Activated naive CD4-positive, alpha-beta T cell treated with anti-CD3 and anti-CD28 coated beads for 36 hours (primary cell): ENCODE data around the gene SERINC5. TPM values are rescaled to one million over a fixed set of nuclear protein-coding genes. Genes with fewer than 3 reads are reported as not detected.
"Not testable (repeated sequence)": the region's sequence is repeated elsewhere in the genome, so short reads cannot be mapped to it uniquely, and the experiment has no call there.

Source experiments
- CTCF ChIA-PET: fragments of 350-600 bp; sonication (Branson Sonifier 250); formaldehyde crosslinking; loops from one replicate; lab custom pipeline; 2021; ENCODE audit warnings: antibody characterized with exemption; lab: Charles Lee
- DNase-seq: peaks from one replicate; pipeline ENCODE4 v3.0.0-alpha.2; 2020
- H3K27ac Mint-ChIP-seq: one replicate; pipeline ENCODE4 v1.8.0; 2021; ENCODE audit warnings: mild to moderate bottlenecking, mixed read lengths
- H3K27me3 Mint-ChIP-seq: one replicate; pipeline ENCODE4 v1.8.0; 2021; ENCODE audit warnings: low read depth, mixed read lengths
- H3K36me3 Mint-ChIP-seq: one replicate; pipeline ENCODE4 v1.8.0; 2021; ENCODE audit warnings: low read depth, mixed read lengths
- H3K4me1 Mint-ChIP-seq: one replicate; pipeline ENCODE4 v1.8.0; 2021; ENCODE audit warnings: low read depth, mixed read lengths
- H3K4me3 Mint-ChIP-seq: one replicate; pipeline ENCODE4 v1.8.0; 2021; ENCODE audit warnings: mild to moderate bottlenecking, moderate library complexity, mixed read lengths
- H3K9me3 Mint-ChIP-seq: one replicate; pipeline ENCODE4 v1.8.0; 2021; ENCODE audit warnings: mixed read lengths
- intact Hi-C: fragments of 100-400 bp; cut with micrococcal nuclease; formaldehyde crosslinking; loops from one replicate; pipeline ENCODE4 v1.15.1; 2023
- total RNA-seq, 2 experiments: library from RNA; stranded (reverse); gene quantifications; one replicate each; pipeline ENCODE4 v1.2.3, GENCODE V29; 2021

The SERINC5 gene
- total RNA-seq, 2 experiments from 2014 or later, result 34.8 to 36.4 TPM

DNA sequence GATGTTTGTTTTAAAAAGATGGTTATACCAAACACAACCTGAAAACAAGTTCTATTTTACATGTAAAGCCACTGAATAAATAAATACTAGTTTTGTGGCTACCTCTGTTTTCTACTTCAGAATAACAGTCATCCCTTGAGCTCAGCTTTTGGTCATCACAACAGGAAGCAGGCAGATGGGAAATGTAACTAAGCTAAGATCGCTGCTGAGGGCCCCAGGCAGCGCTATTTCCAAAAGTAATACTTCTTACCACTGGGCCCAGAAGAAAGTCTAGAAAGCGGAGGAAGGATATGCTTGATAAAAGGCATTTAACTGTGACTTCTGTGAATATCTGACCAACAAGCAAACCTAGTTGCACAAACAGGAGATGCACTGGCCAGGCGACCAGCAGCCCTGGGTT, 61.4 kb downstream of the SERINC5 start:
- CTCF ChIA-PET, result interaction anchor here (0.6 to 9.3 kb wide), 7 partner anchors 10 to 103 kb away, joined by 3 to 72 read pairs (median 4); no protein-coding TSS in a partner anchor
- Mint-ChIP-seq H3K36me3 (peaks cover 5% of the 10 kb centered on the region), H3K9me3 (no peaks in the 10 kb centered on the region), H3K27ac (peak overlapping the region; percentile 97), H3K27me3 (no peaks in the 10 kb centered on the region), H3K4me3 (peak overlapping the region; percentile 36), H3K4me1 (peaks cover 85% of the 10 kb centered on the region)
- intact Hi-C loops, result loop anchor here (1.0 to 5.0 kb wide), 4 partner anchors 8 to 213 kb away; partner anchors contain the start of genes MTX3 and ZFYVE16
- DNase-seq, result peak; percentile 59

DNA sequence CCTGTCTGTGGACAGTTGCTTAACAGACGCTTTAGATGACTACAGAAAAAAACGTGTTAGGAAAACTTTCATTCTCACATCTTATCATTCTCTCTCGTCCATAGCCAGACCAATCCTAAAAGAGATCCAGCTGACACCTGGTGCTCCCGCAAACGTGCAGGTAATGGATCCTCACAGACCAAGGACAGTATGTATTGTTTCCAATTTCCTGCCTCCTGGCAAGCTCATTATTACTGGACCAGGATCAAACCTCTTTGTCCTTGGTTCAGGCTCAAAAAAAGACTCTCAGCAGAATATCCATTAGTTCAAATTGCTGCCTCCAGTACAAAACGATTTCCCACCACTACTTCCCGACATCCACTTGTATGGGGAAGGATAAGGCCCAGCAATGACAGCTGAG, 62.4 kb downstream of the SERINC5 start:
- CTCF ChIA-PET, result interaction anchor here (0.8 to 9.3 kb wide), 8 partner anchors 12 to 102 kb away, joined by 3 to 72 read pairs (median 4); no protein-coding TSS in a partner anchor
- peak overlapping the region; percentile 69 for H3K4me3 Mint-ChIP-seq
- H3K27ac Mint-ChIP-seq, result peak overlapping the region; percentile 97
- no peak for DNase-seq
- intact Hi-C loops, result loop anchor here (2.0 to 5.0 kb wide), 4 partner anchors 61 to 214 kb away; partner anchors contain the start of genes MTX3 and ZFYVE16
- H3K9me3 Mint-ChIP-seq, result no peaks in the 10 kb centered on the region
- H3K27me3 Mint-ChIP-seq, result no peaks in the 10 kb centered on the region
- peaks cover 77% of the 10 kb centered on the region for H3K4me1 Mint-ChIP-seq
- peaks cover 5% of the 10 kb centered on the region for H3K36me3 Mint-ChIP-seq

DNA sequence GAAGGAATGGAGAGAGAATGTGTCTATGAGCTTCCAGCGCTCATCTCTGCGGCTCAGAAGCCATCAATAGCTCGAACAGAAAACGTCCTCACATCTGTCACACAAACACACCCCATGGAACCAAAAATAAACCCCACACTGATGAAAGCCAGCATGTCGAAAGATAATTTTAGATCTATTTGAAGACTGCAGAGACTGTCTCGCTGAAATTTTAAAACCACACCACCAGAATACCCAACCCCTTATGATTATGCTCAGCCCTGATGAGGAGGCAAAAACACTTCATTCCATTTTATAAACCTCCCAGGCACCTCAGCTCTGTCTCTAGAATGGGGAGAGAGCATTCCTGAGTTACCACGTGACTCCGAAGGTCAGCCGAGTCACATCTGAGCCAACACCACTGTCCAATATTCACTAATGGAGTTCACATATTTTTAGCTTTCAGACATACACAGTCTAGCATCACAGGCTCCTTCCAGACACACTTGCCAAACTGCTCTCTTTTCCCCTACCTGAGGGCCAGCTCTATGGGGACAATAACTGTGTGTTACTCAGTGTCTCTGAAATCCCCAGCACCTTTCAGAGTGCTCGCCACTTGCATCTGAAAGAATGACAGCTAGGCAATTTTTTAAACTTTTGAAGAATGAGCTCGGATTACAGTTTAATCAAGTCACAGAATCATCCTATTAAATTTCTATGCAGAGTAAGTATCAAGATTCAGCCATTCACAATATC, 63.2 kb downstream of the SERINC5 start:
- Mint-ChIP-seq H3K9me3 (no peaks in the 10 kb centered on the region), H3K27ac (peak overlapping the region; percentile 97), H3K4me3 (peak overlapping the region; percentile 69), H3K4me1 (peaks cover 78% of the 10 kb centered on the region), H3K36me3 (peaks cover 5% of the 10 kb centered on the region), H3K27me3 (no peaks in the 10 kb centered on the region)
- DNase-seq, result no peak
- intact Hi-C loops, result loop anchor here (1.0 to 5.0 kb wide), 5 partner anchors 9 to 215 kb away; partner anchors contain the start of genes MTX3 and ZFYVE16
- CTCF ChIA-PET, result interaction anchor here (0.8 to 9.3 kb wide), 11 partner anchors 10 to 102 kb away, joined by 3 to 72 read pairs (median 4); no protein-coding TSS in a partner anchor

DNA sequence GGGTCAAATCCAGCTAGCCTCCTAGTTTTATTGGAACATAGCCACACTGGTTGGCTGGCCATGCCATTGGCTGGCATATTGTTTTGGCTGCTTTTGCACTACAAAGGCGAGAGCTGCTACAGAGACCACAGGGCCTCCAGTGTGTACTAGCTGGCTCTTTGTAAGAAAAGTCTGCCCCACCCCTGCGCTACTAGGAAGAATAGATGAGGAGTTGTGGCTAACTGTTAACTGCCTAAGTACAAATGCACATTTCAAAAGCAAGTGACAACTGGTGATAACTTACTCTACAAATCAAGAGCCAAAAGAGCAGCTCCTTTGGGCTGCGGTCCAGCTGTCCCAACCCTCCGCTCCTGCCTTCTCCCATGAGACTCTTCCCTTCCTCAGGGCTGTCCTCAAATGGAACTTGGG, 63.9 kb downstream of the SERINC5 start:
- intact Hi-C loops, result loop anchor here (1.0 to 5.0 kb wide), 7 partner anchors 9 to 215 kb away; partner anchors contain the start of genes MTX3 and ZFYVE16

DNA sequence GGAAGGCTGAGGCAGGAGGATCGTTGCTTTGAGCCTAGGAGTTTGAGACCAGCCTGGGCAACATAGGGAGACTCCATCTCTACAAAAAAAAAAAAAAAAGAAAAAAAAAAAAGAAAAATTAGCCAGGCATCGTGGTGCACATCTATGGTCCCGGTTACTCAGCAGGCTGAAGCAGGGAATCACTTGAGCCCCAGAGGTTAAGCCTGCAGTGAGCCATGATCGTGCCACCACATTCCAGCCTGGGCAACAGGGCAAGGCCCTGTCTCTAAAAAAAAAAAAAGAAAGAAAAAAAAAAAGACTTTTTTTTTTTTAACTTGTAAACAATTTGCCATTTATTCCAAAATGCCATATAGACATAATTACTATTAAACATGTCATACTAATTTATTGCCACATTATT, 64.5 kb downstream of the SERINC5 start:
- Mint-ChIP-seq H3K27ac (peak overlapping the region; percentile 97), H3K4me3 (peak overlapping the region; percentile 38), H3K9me3 (no peaks in the 10 kb centered on the region), H3K27me3 (no peaks in the 10 kb centered on the region), H3K4me1 (peaks cover 82% of the 10 kb centered on the region), H3K36me3 (peaks cover 5% of the 10 kb centered on the region)
- no peak for DNase-seq
- CTCF ChIA-PET, result interaction anchor here (0.7 to 9.3 kb wide), 2 partner anchors 14 to 19 kb away, joined by 6 to 72 read pairs; no protein-coding TSS in a partner anchor
- intact Hi-C loops, result loop anchor here (1.0 to 5.0 kb wide), 4 partner anchors 25 to 216 kb away; partner anchors contain the start of genes MTX3 and ZFYVE16

More for the DNA sequence above, 63.9 kb downstream of the SERINC5 start:
- Mint-ChIP-seq H3K4me1 (peaks cover 80% of the 10 kb centered on the region), H3K36me3 (peaks cover 5% of the 10 kb centered on the region), H3K27ac (peak overlapping the region; percentile 97), H3K4me3 (peak overlapping the region; percentile 69), H3K9me3 (no peaks in the 10 kb centered on the region), H3K27me3 (no peaks in the 10 kb centered on the region)
- peak; percentile 59 for DNase-seq
- CTCF ChIA-PET, result interaction anchor here (0.8 to 9.3 kb wide), 6 partner anchors 10 to 96 kb away, joined by 3 to 72 read pairs (median 4); no protein-coding TSS in a partner anchor

DNA sequence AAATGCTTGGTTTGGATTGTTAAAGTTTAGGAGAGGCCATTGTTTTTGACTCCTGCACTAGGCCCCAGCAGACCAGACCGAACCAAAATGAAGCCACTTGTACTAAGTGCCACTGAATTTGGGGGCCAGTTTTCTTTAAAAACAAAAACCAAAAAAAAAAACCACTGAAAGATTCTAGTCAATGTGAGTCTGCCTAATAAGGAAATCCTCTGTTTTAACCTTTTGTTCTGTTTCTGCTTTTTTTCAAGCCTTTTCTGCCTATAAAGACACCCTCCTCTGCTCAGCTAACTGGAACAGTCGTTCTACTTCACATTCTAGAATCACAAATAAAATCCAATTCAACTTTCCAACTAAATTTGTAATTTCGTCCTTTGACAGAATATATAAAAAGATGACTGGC, 64.9 kb downstream of the SERINC5 start:
- Mint-ChIP-seq H3K4me3 (peak overlapping the region; percentile 38), H3K36me3 (peaks cover 2% of the 10 kb centered on the region), H3K9me3 (no peaks in the 10 kb centered on the region), H3K27me3 (no peaks in the 10 kb centered on the region), H3K4me1 (peaks cover 82% of the 10 kb centered on the region), H3K27ac (peak overlapping the region; percentile 97)
- intact Hi-C loops, result loop anchor here (1.0 to 5.0 kb wide), 4 partner anchors 25 to 216 kb away; partner anchors contain the start of genes MTX3 and ZFYVE16
- CTCF ChIA-PET, result interaction anchor here (0.7 to 9.3 kb wide), 3 partner anchors 15 to 21 kb away, joined by 3 to 72 read pairs (median 6); no protein-coding TSS in a partner anchor
- no peak for DNase-seq

DNA sequence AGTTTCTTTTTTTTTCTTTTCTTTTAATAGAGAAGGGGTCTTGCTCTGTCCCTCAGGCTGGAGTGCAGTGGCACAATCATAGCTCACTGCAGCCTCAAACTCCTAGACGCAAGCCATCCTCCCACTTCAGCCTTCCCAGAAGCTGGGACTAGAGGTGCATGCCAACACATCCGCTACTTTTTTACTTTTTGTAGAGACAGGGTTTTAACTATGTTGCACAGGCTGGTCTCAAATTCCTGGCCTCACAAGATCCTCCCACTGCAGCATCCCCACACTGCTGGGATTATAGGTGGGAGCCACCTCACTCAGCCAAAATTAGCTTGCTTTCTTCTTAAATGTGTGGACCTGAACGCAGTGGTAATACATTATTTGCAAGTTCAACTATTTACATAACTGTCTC, 66.1 kb downstream of the SERINC5 start:
- Mint-ChIP-seq H3K4me3 (peak overlapping the region; percentile 84), H3K9me3 (no peaks in the 10 kb centered on the region), H3K27me3 (no peaks in the 10 kb centered on the region), H3K4me1 (peaks cover 83% of the 10 kb centered on the region), H3K27ac (peak overlapping the region; percentile 97), H3K36me3 (peaks cover 6% of the 10 kb centered on the region)
- intact Hi-C loops, result loop anchor here (1.0 to 10.0 kb wide), 5 partner anchors 23 to 955 kb away; partner anchors contain the start of genes JMY, MTX3 and ZFYVE16
- no peak for DNase-seq
- CTCF ChIA-PET, result interaction anchor here (0.6 to 9.3 kb wide), 5 partner anchors 10 to 65 kb away, joined by 3 to 72 read pairs (median 3); no protein-coding TSS in a partner anchor

DNA sequence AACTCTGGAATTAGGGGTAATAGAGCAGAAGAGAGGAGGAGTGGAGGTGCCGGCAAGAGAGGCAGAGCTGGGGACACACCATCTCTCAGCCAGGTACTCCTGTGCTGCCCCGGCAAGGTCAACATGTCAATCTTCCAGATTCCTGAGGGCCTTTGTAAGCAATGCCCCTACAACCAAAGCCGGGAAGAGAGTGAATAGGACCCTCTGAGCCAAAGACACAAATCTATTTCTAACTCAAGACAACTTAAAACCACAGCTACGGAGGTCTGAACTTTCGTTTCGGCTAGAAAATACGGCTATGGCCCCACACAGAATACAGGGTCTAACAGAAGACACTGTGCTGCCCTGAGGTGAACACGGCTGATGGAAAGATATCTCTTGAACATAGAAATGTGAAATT, 66.6 kb downstream of the SERINC5 start:
- peak overlapping the region; percentile 84 for H3K4me3 Mint-ChIP-seq
- H3K27ac Mint-ChIP-seq, result peak overlapping the region; percentile 97
- peaks cover 83% of the 10 kb centered on the region for H3K4me1 Mint-ChIP-seq
- intact Hi-C loops, result loop anchor here (1.0 to 10.0 kb wide), 2 partner anchors 23 to 954 kb away; partner anchors contain the start of gene JMY
- CTCF ChIA-PET, result interaction anchor here (0.6 to 9.3 kb wide), 4 partner anchors 10 to 65 kb away, joined by 3 to 72 read pairs (median 4); no protein-coding TSS in a partner anchor
- no peak for DNase-seq
- no peaks in the 10 kb centered on the region for H3K27me3 Mint-ChIP-seq
- H3K36me3 Mint-ChIP-seq, result peaks cover 6% of the 10 kb centered on the region
- no peaks in the 10 kb centered on the region for H3K9me3 Mint-ChIP-seq

DNA sequence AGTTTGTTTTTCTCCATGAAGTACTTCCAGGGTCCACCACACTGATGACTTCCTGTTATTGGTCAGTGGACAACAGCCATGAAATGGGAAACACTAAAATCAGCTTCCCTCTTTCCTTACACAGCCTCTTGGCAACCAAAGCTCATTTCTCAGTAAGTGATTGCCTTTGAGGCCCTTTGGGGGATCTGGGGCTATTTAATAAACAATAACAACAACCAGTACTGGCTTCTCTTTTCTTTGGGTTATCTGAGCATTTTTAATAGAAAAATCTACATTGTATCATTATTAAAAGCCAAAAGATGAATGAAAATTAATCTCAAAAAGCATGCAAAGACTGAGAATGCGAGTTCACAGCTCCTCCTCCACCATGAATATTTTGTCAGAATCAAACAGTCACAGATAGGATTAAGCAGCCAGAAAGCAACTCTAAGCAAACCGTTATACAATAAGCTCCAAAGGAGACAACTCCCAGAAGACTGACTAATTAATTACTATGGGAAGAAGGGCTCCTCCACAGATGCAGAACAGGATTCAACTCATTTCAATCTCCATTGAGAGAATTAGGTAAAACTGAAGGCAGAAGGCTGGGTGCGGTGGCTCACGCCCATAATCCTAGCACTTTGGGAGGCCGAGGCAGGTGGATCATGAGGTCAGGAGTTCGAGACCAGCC, 68.3 kb downstream of the SERINC5 start:
- peak overlapping the region; percentile 51 for H3K4me3 Mint-ChIP-seq
- CTCF ChIA-PET, result interaction anchor here (0.6 to 2.2 kb wide), 3 partner anchors 18 to 61 kb away, joined by 3 to 13 read pairs (median 3); no protein-coding TSS in a partner anchor
- peaks cover 83% of the 10 kb centered on the region for H3K4me1 Mint-ChIP-seq
- peak overlapping the region; percentile 83 for H3K27ac Mint-ChIP-seq
- DNase-seq, result no peak
- peaks cover 6% of the 10 kb centered on the region for H3K36me3 Mint-ChIP-seq
- H3K27me3 Mint-ChIP-seq, result no peaks in the 10 kb centered on the region
- intact Hi-C loops, result loop anchor here (10.0 kb wide), 1 partner anchor 953 kb away; the partner anchor contains the start of gene JMY
- H3K9me3 Mint-ChIP-seq, result no peaks in the 10 kb centered on the region

DNA sequence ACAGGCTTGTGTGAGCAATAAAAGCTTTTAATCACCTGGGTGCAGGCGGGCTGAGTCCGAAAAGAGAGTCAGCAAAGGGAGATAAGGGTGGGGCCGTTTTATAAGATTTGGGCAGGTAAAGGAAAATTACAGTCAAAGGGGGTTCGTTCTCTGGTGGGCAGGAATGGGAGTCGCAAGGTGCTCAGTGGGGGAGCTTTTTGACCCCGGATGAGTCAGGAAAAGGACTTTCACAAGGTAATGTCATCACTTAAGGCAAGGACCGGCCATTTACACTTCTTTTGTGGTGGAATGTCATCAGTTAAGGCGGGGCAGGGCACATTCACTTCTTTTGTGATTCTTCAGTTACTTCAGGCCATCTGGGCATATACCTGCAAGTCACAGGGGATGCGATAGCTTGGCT, 70.3 kb downstream of the SERINC5 start:
- CTCF ChIA-PET, result interaction anchor here (1.1 to 1.5 kb wide), 3 partner anchors 9 to 69 kb away, joined by 3 to 4 read pairs (median 4); no protein-coding TSS in a partner anchor
- intact Hi-C loops, result loop anchor here (10.0 kb wide), 1 partner anchor 951 kb away; the partner anchor contains the start of gene JMY
- not testable (repeated sequence) for H3K36me3 Mint-ChIP-seq, DNase-seq, H3K9me3 Mint-ChIP-seq, H3K27me3 Mint-ChIP-seq
- Mint-ChIP-seq H3K4me3 (peak overlapping the region; percentile 50), H3K27ac (peak overlapping the region; percentile 83), H3K4me1 (peaks cover 86% of the 10 kb centered on the region)

DNA sequence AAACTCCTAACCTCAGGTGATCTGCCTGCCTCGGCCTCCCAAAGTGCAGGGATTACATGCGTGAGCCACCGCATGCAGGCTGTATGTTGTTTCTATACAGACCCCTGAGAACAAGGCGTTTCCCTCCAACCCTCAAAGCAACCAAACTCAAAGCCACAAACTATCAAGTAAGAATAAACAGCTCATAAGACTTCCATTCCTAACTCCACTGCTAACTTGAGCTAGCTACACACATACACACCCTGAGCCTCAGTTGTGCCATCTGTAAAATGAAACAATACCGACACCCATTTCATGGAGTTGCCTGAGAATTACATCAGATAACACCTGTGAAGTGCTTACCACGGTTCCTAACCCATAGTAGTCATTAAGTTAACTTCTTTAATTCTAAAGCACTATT, 70.8 kb downstream of the SERINC5 start:
- no peak for DNase-seq
- Mint-ChIP-seq H3K36me3 (peaks cover 6% of the 10 kb centered on the region), H3K4me1 (peaks cover 85% of the 10 kb centered on the region), H3K4me3 (peak overlapping the region; percentile 50), H3K9me3 (no peaks in the 10 kb centered on the region), H3K27ac (peak overlapping the region; percentile 83), H3K27me3 (no peaks in the 10 kb centered on the region)
- CTCF ChIA-PET, result interaction anchor here (1.1 to 1.5 kb wide), 3 partner anchors 9 to 69 kb away, joined by 3 to 4 read pairs (median 4); no protein-coding TSS in a partner anchor
- intact Hi-C loops, result loop anchor here (10.0 kb wide), 1 partner anchor 950 kb away; the partner anchor contains the start of gene JMY
